GM12864 (cell line): ENCODE measurements around the gene HDAC3.
A peak's percentile ranks its signal among the peaks of the same experiment; 100 is the strongest.

Experiments
- DNase-seq: peaks from one replicate; pipeline ENCODE4 v3.0.0-alpha.2; 2011; ENCODE audit warnings: low read depth
- H3K4me3 ChIP-seq: 2 replicates; pipeline ENCODE4 v1.5.1; 2011; ENCODE audit warnings: mild to moderate bottlenecking, low read depth, low read length, control low read depth
- CTCF ChIP-seq: IDR thresholded peaks from 2 replicates; pipeline ENCODE4 v1.5.1; 2011; ENCODE audit warnings: low read depth, mild to moderate bottlenecking, moderate library complexity, low read length, control low read depth, inconsistent platforms; ENCODE audit errors: missing control alignments

The HDAC3 gene

GRCh38 chr5:141680178-141680577, 43.5 kb upstream of the HDAC3 start:
- no peak for DNase-seq
- no peak overlapping the region for H3K4me3 ChIP-seq
- TF ChIP-seq CTCF, result no peak

- H3K4me3 ChIP-seq, result no peak overlapping the region
- no peak for DNase-seq
- TF ChIP-seq CTCF, result peak; percentile 21
Observed at GRCh38 chr5:141677415-141677814, 40.8 kb upstream of the HDAC3 start.

GRCh38 chr5:141675672-141676071, 39.0 kb upstream of the HDAC3 start:
- TF ChIP-seq CTCF, result no peak
- H3K4me3 ChIP-seq, result no peak overlapping the region
- DNase-seq, result no peak

GRCh38 chr5:141674747-141675146, 38.1 kb upstream of the HDAC3 start:
- no peak for DNase-seq
- H3K4me3 ChIP-seq, result no peak overlapping the region
- no peak for TF ChIP-seq CTCF

- no peak for DNase-seq
- H3K4me3 ChIP-seq, result no peak overlapping the region
- no peak for TF ChIP-seq CTCF
Observed at GRCh38 chr5:141672841-141673813, 36.5 kb upstream of the HDAC3 start.

GRCh38 chr5:141672071-141672840, 35.6 kb upstream of the HDAC3 start:
- H3K4me3 ChIP-seq, result no peak overlapping the region
- no peak for TF ChIP-seq CTCF
- DNase-seq, result no peak
